H1 (cell line): ENCODE measurements around the gene SUGP2. TPM values are rescaled to one million over a fixed set of nuclear protein-coding genes. Genes with fewer than 3 reads are reported as not detected.

ENCODE experiments used
- MAFK ChIP-seq: IDR thresholded peaks from 2 replicates; pipeline ENCODE4 v1.6.1; 2012; ENCODE audit warnings: low read depth, mild to moderate bottlenecking, improper control_type of control experiment, low read length
- RXRA ChIP-seq: IDR thresholded peaks from 2 replicates; pipeline ENCODE4 v1.6.1; 2011; ENCODE audit warnings: low read depth, mild to moderate bottlenecking, low read length, moderate library complexity; ENCODE audit not compliant: insufficient read depth
- SUZ12 ChIP-seq: fragments of 200-600 bp; sonication (generic); IDR thresholded peaks from 2 replicates; pipeline ENCODE4 v1.6.1; 2012; ENCODE audit warnings: mild to moderate bottlenecking, inconsistent platforms, low read length, moderate library complexity, mixed read lengths
- TAF1 ChIP-seq: IDR thresholded peaks from 2 replicates; pipeline ENCODE4 v1.6.1; 2011; ENCODE audit warnings: mild to moderate bottlenecking, low read depth, low read length
- polyA plus RNA-seq, 7 experiments: library from polyadenylated mRNA; depleted of rRNA in 3 of 7; stranded (reverse) in 5 of 7; unstranded in 2 of 7; fragments of >200 nt in 5 of 7; fragments of 200-250 nt in 2 of 7; gene quantifications; 1 replicate in 5 of 7; 2 replicates in 1 of 7; 4 replicates in 1 of 7; pipeline versions ENCODE4 v1.2.1 to v1.2.3, GENCODE V29; 2011 to 2013; ENCODE audit warnings: missing spikeins in 2 of 7, mixed read lengths in 2 of 7
- total RNA-seq: library from RNA; stranded (reverse); fragmentation: NEBNext Ultra II Directional; extraction: Animal tissue kit (Norgen Biotek cat#: 25700); gene quantifications from 2 replicates; pipeline ENCODE4 v1.2.1, GENCODE V29; 2021

SUGP2 gene
- total and polyA plus RNA-seq, 2 of the 8 experiments (the other 6 are each of a cell fraction or from before 2014, with no cell fraction given): 57.7 to 114 TPM

- TF ChIP-seq RXRA: no peak
- no peak for TF ChIP-seq TAF1
- TF ChIP-seq MAFK: no peak
- TF ChIP-seq SUZ12: no peak
These were observed 85.0 kb downstream of the SUGP2 start (continued) for GRCh38 chr19:18948075-18948975.
